Retinal pigment epithelial cell (primary cell): ENCODE measurements around the gene WDR93.
"Not testable (repeated sequence)": the region's sequence is repeated elsewhere in the genome, so short reads cannot be mapped to it uniquely, and the experiment has no call there.

Experiments used
- DNase-seq: peaks from one replicate; pipeline ENCODE4 v3.0.0-alpha.2; 2010; ENCODE audit warnings: low read depth
- H3K4me3 ChIP-seq: 2 replicates; pipeline ENCODE4 v1.5.1; 2011; ENCODE audit warnings: mild to moderate bottlenecking, low read length, control low read depth, moderate library complexity
- CTCF ChIP-seq: conservative IDR thresholded peaks from 2 replicates; pipeline ENCODE4 v1.5.1; 2011; ENCODE audit warnings: low read depth, low read length, control low read depth, inconsistent platforms

The WDR93 gene

GRCh38 chr15:89783111-89783860, 92.7 kb downstream of the WDR93 start:
- H3K4me3 ChIP-seq, result no peak overlapping the region
- no peak for DNase-seq
- TF ChIP-seq CTCF, result no peak

- DNase-seq, result no peak
- TF ChIP-seq CTCF, result no peak
- no peak overlapping the region for H3K4me3 ChIP-seq
Measured at GRCh38 chr15:89783861-89784685, 93.5 kb downstream of the WDR93 start.

GRCh38 chr15:89784686-89784960, 94.0 kb downstream of the WDR93 start:
- H3K4me3 ChIP-seq, result no peak overlapping the region
- DNase-seq, result no peak
- no peak for TF ChIP-seq CTCF

- no peak overlapping the region for H3K4me3 ChIP-seq
- no peak for TF ChIP-seq CTCF
- DNase-seq, result no peak
Measured at GRCh38 chr15:89785064-89785773, 94.6 kb downstream of the WDR93 start.

- TF ChIP-seq CTCF, result no peak
- no peak for DNase-seq
- H3K4me3 ChIP-seq, result no peak overlapping the region
Measured at GRCh38 chr15:89785774-89786140, 95.1 kb downstream of the WDR93 start.

- DNase-seq, result no peak
Measured at GRCh38 chr15:89787944-89788343, 97.3 kb downstream of the WDR93 start.

GRCh38 chr15:89788585-89788984, 98.0 kb downstream of the WDR93 start:
- not testable (repeated sequence) for DNase-seq, H3K4me3 ChIP-seq

More at GRCh38 chr15:89787944-89788343, 97.3 kb downstream of the WDR93 start:
- TF ChIP-seq CTCF, result no peak
- no peak overlapping the region for H3K4me3 ChIP-seq
